NT2/D1 (cell line): ENCODE data around the gene CISD1.

Experiments used
- SUZ12 ChIP-seq: IDR thresholded peaks from 2 replicates; pipeline ENCODE4 v1.6.1; 2011; ENCODE audit not compliant: insufficient read length, insufficient read depth; ENCODE audit errors: extremely low read depth
- YY1 ChIP-seq: IDR thresholded peaks from 2 replicates; pipeline ENCODE4 v1.6.1; 2011; ENCODE audit not compliant: insufficient read length, insufficient read depth
- ZNF274 ChIP-seq: IDR thresholded peaks from 2 replicates; pipeline ENCODE4 v1.6.1; 2011; ENCODE audit warnings: mild to moderate bottlenecking, low read depth, low read length

DNA sequence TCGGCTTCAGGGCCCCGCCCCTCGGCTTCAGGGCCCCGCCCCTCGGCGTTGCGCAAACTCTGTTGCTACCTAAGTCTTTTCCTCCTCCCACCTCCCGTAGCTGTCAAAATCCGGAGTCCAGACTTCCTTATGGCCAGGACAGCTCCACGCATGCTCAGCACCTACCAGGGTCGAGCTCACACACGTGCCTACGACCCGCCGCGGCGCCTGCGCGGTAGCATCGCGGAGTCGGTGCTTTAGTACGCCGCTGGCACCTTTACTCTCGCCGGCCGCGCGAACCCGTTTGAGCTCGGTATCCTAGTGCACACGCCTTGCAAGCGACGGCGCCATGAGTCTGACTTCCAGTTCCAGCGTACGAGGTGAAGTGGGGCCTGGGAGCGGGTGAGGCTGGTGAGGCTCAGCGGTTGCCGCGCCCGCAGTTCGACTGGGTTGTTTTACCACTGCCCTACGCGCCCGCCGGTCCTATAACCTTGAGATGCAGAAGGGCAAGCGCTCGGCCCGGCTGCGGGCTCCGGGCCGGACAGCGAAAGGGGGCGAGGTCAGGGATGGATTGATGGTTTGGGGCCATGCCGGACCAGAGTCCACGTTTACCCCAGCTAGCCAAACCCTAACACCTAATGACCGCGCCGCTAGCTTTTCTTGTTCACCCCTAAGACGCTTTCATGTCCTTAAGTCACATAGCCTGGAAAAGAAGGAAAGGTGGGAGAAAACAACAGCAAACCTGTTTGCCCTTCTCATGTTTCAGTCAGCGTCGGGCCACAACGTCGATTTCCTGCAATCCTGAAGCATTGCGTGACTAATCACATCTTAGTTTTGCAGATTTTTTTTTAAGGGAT, at the start of gene CISD1:
- TF ChIP-seq YY1 (no peak), SUZ12 (no peak), ZNF274 (no peak)
